H1 (cell line): Measurements from ENCODE around the gene MAFB.

ENCODE experiments used
- ATF2 ChIP-seq: IDR thresholded peaks from 2 replicates; pipeline ENCODE4 v1.6.1; 2012; ENCODE audit warnings: low read length, inconsistent platforms
- CTCF ChIP-seq, 3 experiments: IDR thresholded peaks; 1 replicate in 2 of 3; 2 replicates in 1 of 3; pipeline versions ENCODE4 v1.5.1 to v1.6.1; 2011; ENCODE audit warnings: low read length in 3 of 3, mild to moderate bottlenecking in 3 of 3, inconsistent platforms in 2 of 3, low read depth in 1 of 3, moderate library complexity in 1 of 3; ENCODE audit not compliant: insufficient read depth in 1 of 3; ENCODE audit errors: control extremely low read depth in 1 of 3
- POLR2AphosphoS5 ChIP-seq: IDR thresholded peaks from 2 replicates; pipeline ENCODE4 v1.6.1; 2011; ENCODE audit warnings: low read depth, low read length
- RFX5 ChIP-seq: IDR thresholded peaks from 2 replicates; pipeline ENCODE4 v1.6.1; 2011; ENCODE audit warnings: low read depth, low read length, improper control_type of control experiment, borderline replicate concordance
- RXRA ChIP-seq: IDR thresholded peaks from 2 replicates; pipeline ENCODE4 v1.6.1; 2011; ENCODE audit warnings: low read depth, mild to moderate bottlenecking, low read length, moderate library complexity; ENCODE audit not compliant: insufficient read depth
- SRF ChIP-seq: IDR thresholded peaks from 2 replicates; pipeline ENCODE4 v1.6.1; 2011; ENCODE audit warnings: mild to moderate bottlenecking, low read depth, low read length, moderate library complexity
- ZNF274 ChIP-seq: IDR thresholded peaks from 2 replicates; pipeline ENCODE4 v1.7.0; 2012; ENCODE audit warnings: low read length, borderline replicate concordance; ENCODE audit errors: extremely low read depth

GRCh38 chr20:40720099-40720498 is 31.1 kb upstream of the MAFB start:
- TF ChIP-seq ZNF274, result no peak
- no peak for TF ChIP-seq CTCF (IDR thresholded peaks at IDR 0.05; ENCODE audit: control extremely low read depth in 1 of 3, insufficient read depth in 1 of 3, low read depth in 1 of 3, low read length in 3 of 3)
- no peak for TF ChIP-seq POLR2AphosphoS5
- no peak for TF ChIP-seq SRF
- TF ChIP-seq RXRA, result no peak
- no peak for TF ChIP-seq ATF2
- no peak for TF ChIP-seq RFX5
